GM21528 (cell line): ENCODE measurements around the gene RYR2.

Experiments used
- ATAC-seq: cut with Tn5 transposase; IDR thresholded peaks from one replicate; pipeline ENCODE4 v1.9.1; 2021; ENCODE audit warnings: mild to moderate bottlenecking, moderate library complexity; ENCODE audit not compliant: unreplicated experiment, low FRiP score

The RYR2 gene

GRCh38 chr1:237751090-237751489 lies 709.1 kb downstream of the RYR2 start:
- no peak for ATAC-seq

- ATAC-seq, result no peak
Measured at GRCh38 chr1:237754627-237755026, 712.6 kb downstream of the RYR2 start.

GRCh38 chr1:237756304-237756967 lies 714.5 kb downstream of the RYR2 start:
- ATAC-seq, result no peak

- no peak for ATAC-seq
Measured at GRCh38 chr1:237759377-237759776, 717.4 kb downstream of the RYR2 start.

- ATAC-seq, result no peak
Measured at GRCh38 chr1:237760951-237761350, 719.0 kb downstream of the RYR2 start.

- ATAC-seq, result no peak
Measured at GRCh38 chr1:237763137-237763536, 721.2 kb downstream of the RYR2 start.

- no peak for ATAC-seq
Measured at GRCh38 chr1:237763751-237764150, 721.8 kb downstream of the RYR2 start.

- no peak for ATAC-seq
Measured at GRCh38 chr1:237769916-237770315, 727.9 kb downstream of the RYR2 start.

- ATAC-seq, result no peak
Measured at GRCh38 chr1:237772009-237772408, 730.0 kb downstream of the RYR2 start.

- ATAC-seq, result no peak
Measured at GRCh38 chr1:237774246-237774645, 732.3 kb downstream of the RYR2 start.

GRCh38 chr1:237779356-237779755 lies 737.4 kb downstream of the RYR2 start:
- ATAC-seq, result no peak

GRCh38 chr1:237786066-237786719 lies 744.2 kb downstream of the RYR2 start:
- ATAC-seq, result no peak

GRCh38 chr1:237788069-237788468 lies 746.1 kb downstream of the RYR2 start:
- no peak for ATAC-seq

GRCh38 chr1:237789619-237790018 lies 747.6 kb downstream of the RYR2 start:
- no peak for ATAC-seq

- ATAC-seq, result no peak
Measured at GRCh38 chr1:237791592-237791991, 749.6 kb downstream of the RYR2 start.

- no peak for ATAC-seq
Measured at GRCh38 chr1:237792149-237792548, 750.2 kb downstream of the RYR2 start.

- no peak for ATAC-seq
Measured at GRCh38 chr1:237792726-237793125, 750.7 kb downstream of the RYR2 start.

GRCh38 chr1:237794071-237794470 lies 752.1 kb downstream of the RYR2 start:
- ATAC-seq, result no peak

- ATAC-seq, result no peak
Measured at GRCh38 chr1:237795558-237795957, 753.6 kb downstream of the RYR2 start.

- peak; percentile 64 for ATAC-seq
Measured at GRCh38 chr1:237799762-237800474, 757.9 kb downstream of the RYR2 start.

GRCh38 chr1:237804516-237804915 lies 762.5 kb downstream of the RYR2 start:
- ATAC-seq, result no peak

GRCh38 chr1:237809099-237809498 lies 767.1 kb downstream of the RYR2 start:
- ATAC-seq, result no peak
